ENCODE data around the gene TMCO1. TPM values are rescaled to one million over a fixed set of nuclear protein-coding genes. Genes with fewer than 3 reads are reported as not detected.
"Not testable (repeated sequence)": the region's sequence is repeated elsewhere in the genome, so short reads cannot be mapped to it uniquely, and the experiment has no call there.

TMCO1 gene
- total RNA-seq, 1 donor from 2014 or later = 74.9 TPM

DNA sequence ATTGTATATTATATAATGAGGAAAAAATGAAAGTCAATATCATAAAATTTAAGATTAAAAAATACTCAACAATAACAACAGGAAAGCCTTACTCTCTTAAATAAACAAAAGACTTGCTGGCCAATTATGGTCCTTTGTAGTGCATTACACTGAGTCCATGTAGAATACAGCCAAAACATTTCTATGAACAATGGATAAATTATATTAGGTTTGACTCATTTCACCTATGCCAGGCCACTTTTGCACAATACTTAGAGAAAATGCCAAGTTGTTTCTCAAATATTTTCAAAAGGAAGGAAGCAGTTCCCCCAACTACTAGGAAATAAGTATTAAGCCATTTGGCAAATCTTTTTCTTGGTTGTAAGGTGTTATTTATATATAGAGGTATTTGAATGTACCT is 38.9 kb upstream of the TMCO1 start:
- no peak for DNase-seq
- Mint-ChIP-seq H3K36me3 (ENCODE audit: unreplicated experiment) (no peaks in the 10 kb centered on the region), H3K27me3 (ENCODE audit: unreplicated experiment) (no peaks in the 10 kb centered on the region), H3K4me1 (ENCODE audit: low read depth, unreplicated experiment) (no peaks in the 10 kb centered on the region), H3K9me3 (ENCODE audit: unreplicated experiment) (no peaks in the 10 kb centered on the region), H3K27ac (ENCODE audit: unreplicated experiment) (no peak overlapping the region), H3K4me3 (ENCODE audit: unreplicated experiment) (no peak overlapping the region)
- TF ChIP-seq, protein P1, sequence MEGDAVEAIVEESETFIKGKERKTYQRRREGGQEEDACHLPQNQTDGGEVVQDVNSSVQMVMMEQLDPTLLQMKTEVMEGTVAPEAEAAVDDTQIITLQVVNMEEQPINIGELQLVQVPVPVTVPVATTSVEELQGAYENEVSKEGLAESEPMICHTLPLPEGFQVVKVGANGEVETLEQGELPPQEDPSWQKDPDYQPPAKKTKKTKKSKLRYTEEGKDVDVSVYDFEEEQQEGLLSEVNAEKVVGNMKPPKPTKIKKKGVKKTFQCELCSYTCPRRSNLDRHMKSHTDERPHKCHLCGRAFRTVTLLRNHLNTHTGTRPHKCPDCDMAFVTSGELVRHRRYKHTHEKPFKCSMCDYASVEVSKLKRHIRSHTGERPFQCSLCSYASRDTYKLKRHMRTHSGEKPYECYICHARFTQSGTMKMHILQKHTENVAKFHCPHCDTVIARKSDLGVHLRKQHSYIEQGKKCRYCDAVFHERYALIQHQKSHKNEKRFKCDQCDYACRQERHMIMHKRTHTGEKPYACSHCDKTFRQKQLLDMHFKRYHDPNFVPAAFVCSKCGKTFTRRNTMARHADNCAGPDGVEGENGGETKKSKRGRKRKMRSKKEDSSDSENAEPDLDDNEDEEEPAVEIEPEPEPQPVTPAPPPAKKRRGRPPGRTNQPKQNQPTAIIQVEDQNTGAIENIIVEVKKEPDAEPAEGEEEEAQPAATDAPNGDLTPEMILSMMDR (IDR thresholded peaks at IDR 0.05; ENCODE audit: partially characterized antibody, unreplicated experiment) = no peak

DNA sequence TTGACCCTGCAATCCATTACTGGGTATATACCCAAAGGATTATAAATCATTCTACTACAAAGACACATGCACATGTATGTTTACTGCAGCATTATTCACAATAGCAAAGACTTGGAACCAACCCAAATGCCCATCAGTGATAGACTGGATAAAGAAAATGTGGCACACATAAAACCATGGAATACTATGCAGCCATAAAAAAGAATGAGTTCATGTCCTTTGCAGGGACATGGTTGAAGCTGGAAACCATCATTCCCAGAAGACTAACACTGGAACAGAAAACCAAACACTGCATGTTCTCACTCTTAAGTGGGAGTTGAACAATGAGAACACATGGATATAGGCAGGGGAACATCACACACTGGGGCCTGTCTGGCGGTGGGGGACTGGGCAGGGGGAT is 35.8 kb upstream of the TMCO1 start:
- DNase-seq; H3K27ac Mint-ChIP-seq (ENCODE audit: unreplicated experiment); H3K4me3 Mint-ChIP-seq (ENCODE audit: unreplicated experiment); H3K36me3 Mint-ChIP-seq (ENCODE audit: unreplicated experiment); H3K27me3 Mint-ChIP-seq (ENCODE audit: unreplicated experiment); H3K9me3 Mint-ChIP-seq (ENCODE audit: unreplicated experiment); H3K4me1 Mint-ChIP-seq (ENCODE audit: low read depth, unreplicated experiment): not testable (repeated sequence)

DNA sequence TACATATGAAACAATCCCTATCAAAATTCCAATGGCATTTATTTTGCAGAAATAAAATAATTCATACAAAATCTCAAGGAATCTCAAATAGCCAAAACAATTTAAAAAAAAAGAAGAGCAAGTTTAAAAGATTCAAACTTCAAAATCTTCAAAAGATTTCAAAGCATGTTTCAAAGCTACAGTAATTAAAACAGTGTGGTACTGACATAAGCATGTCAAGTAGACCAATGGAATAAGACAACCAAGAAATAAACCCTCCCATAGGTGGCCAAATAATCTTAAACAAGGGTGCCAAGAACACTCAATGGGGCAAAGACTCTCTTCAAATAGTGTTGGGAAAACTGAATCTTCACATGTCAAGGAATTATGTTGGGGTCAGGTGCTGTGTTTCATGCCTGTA is 30.7 kb upstream of the TMCO1 start:
- peaks cover 2% of the 10 kb centered on the region for H3K9me3 Mint-ChIP-seq (ENCODE audit: unreplicated experiment)
- H3K4me3 Mint-ChIP-seq (ENCODE audit: unreplicated experiment) = no peak overlapping the region
- no peaks in the 10 kb centered on the region for H3K4me1 Mint-ChIP-seq (ENCODE audit: low read depth, unreplicated experiment)
- no peak overlapping the region for H3K27ac Mint-ChIP-seq (ENCODE audit: unreplicated experiment)
- TF ChIP-seq, protein P1 (IDR thresholded peaks at IDR 0.05; ENCODE audit: partially characterized antibody, unreplicated experiment) = no peak
- peaks cover 8% of the 10 kb centered on the region for H3K36me3 Mint-ChIP-seq (ENCODE audit: unreplicated experiment)
- no peak for DNase-seq
- no peaks in the 10 kb centered on the region for H3K27me3 Mint-ChIP-seq (ENCODE audit: unreplicated experiment)

DNA sequence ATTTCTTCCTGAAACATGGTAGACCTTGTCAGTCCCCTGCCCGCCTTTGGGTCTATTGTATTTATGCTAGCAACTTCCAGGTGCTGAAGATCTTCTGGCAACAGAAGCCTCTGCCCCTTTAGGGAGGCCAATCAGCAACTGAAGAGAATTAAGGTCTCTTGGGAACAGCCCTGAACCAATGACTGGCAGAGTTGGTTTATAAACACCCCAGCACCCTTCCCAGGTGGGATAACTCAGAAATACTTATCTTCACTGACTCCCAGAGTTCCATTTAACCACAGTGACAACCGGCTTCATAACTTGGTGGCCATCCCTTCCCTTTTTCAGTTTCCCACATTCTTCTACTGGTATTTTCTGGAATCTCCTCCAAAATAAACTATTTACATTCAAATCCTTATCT is 27.2 kb upstream of the TMCO1 start:
- H3K36me3 Mint-ChIP-seq (ENCODE audit: unreplicated experiment) = peaks cover 8% of the 10 kb centered on the region
- no peaks in the 10 kb centered on the region for H3K4me1 Mint-ChIP-seq (ENCODE audit: low read depth, unreplicated experiment)
- H3K4me3 Mint-ChIP-seq (ENCODE audit: unreplicated experiment) = no peak overlapping the region
- H3K27ac Mint-ChIP-seq (ENCODE audit: unreplicated experiment) = no peak overlapping the region
- DNase-seq = no peak
- H3K27me3 Mint-ChIP-seq (ENCODE audit: unreplicated experiment) = no peaks in the 10 kb centered on the region
- TF ChIP-seq, protein P1 (IDR thresholded peaks at IDR 0.05; ENCODE audit: partially characterized antibody, unreplicated experiment) = no peak
- peaks cover 2% of the 10 kb centered on the region for H3K9me3 Mint-ChIP-seq (ENCODE audit: unreplicated experiment)

DNA sequence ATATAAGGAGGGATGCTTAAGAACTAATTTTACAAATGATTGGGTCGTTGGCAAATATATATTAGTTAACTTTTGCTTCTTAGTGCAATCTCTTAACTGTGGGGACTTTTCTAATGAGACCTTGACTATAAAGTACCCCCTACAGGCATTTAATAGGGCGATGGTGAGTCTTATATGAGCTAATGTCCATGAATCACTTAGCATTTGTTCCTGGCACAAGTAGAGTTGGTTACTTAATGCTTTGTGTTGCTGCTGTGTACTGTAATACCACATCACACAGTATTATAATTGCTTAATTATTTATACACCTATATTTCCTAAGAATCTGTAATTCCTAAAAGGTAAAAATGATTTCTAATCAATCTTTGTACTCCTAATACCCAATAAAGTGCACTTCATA is 25.3 kb upstream of the TMCO1 start:
- Mint-ChIP-seq H3K36me3 (ENCODE audit: unreplicated experiment) (no peaks in the 10 kb centered on the region), H3K9me3 (ENCODE audit: unreplicated experiment) (no peaks in the 10 kb centered on the region), H3K4me3 (ENCODE audit: unreplicated experiment) (no peak overlapping the region), H3K4me1 (ENCODE audit: low read depth, unreplicated experiment) (no peaks in the 10 kb centered on the region), H3K27ac (ENCODE audit: unreplicated experiment) (no peak overlapping the region), H3K27me3 (ENCODE audit: unreplicated experiment) (no peaks in the 10 kb centered on the region)
- no peak for DNase-seq
- TF ChIP-seq, protein P1 (IDR thresholded peaks at IDR 0.05; ENCODE audit: partially characterized antibody, unreplicated experiment) = no peak

DNA sequence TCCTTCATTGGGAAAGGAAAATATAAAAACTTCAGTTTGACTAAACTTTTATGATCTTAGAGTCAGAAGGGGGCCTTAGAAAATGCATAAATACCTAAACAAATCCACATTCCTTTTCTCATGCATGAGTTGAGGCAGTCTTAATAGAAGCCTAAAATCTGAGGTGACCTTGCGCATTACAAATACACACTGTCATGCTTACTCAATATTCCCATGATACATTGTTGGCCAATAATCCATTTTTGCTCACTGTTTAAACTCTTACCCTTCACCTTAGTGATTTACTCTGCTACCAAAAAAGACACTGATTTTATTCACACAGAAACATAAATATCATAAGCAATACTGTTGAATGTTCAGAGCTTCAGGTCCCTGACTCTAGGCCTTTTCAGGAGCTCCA is 19.1 kb upstream of the TMCO1 start:
- TF ChIP-seq, protein P1 (IDR thresholded peaks at IDR 0.05; ENCODE audit: partially characterized antibody, unreplicated experiment) = no peak
- Mint-ChIP-seq H3K27me3 (ENCODE audit: unreplicated experiment) (no peaks in the 10 kb centered on the region), H3K9me3 (ENCODE audit: unreplicated experiment) (no peaks in the 10 kb centered on the region), H3K4me1 (ENCODE audit: low read depth, unreplicated experiment) (no peaks in the 10 kb centered on the region), H3K4me3 (ENCODE audit: unreplicated experiment) (no peak overlapping the region), H3K36me3 (ENCODE audit: unreplicated experiment) (no peaks in the 10 kb centered on the region), H3K27ac (ENCODE audit: unreplicated experiment) (no peak overlapping the region)
- no peak for DNase-seq

DNA sequence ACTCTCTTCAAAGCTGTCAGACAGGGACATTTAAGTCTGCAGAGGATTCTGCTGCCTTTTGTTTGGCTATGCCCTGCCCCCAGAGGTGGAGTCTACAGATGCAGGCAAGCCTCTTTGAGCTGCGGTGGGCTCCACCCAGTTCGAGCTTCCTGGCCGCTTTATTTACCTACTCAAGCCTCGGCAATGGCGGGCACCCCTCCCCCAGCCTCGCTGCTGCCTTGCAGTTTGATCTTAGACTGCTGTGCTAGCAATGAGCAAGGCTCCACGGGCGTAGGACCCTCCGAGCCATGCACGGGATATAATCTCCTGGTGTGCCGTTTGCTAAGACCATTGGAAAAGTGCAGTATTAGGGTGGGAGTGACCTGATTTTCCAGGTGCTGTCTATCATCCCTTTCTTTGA is 14.9 kb upstream of the TMCO1 start:
- DNase-seq; H3K27ac Mint-ChIP-seq (ENCODE audit: unreplicated experiment); H3K27me3 Mint-ChIP-seq (ENCODE audit: unreplicated experiment); H3K36me3 Mint-ChIP-seq (ENCODE audit: unreplicated experiment); H3K4me1 Mint-ChIP-seq (ENCODE audit: low read depth, unreplicated experiment); H3K4me3 Mint-ChIP-seq (ENCODE audit: unreplicated experiment); H3K9me3 Mint-ChIP-seq (ENCODE audit: unreplicated experiment): not testable (repeated sequence)

DNA sequence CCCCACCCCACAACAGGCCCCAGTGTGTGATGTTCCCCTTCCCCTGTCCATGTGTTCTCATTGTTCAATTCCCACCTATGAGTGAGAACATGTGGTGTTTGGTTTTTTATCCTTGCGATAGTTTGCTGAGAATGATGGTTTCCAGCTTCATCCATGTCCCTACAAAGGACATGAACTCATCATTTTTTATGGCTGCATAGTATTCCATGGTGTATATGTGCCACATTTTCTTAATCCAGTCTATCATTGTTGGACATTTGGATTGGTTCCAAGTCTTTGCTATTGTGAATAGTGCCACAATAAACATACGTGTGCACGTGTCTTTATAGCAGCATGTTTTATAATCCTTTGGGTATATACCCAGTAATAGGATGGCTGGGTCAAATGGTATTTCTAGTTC is 9.5 kb upstream of the TMCO1 start:
- DNase-seq; H3K9me3 Mint-ChIP-seq (ENCODE audit: unreplicated experiment); H3K36me3 Mint-ChIP-seq (ENCODE audit: unreplicated experiment); H3K27ac Mint-ChIP-seq (ENCODE audit: unreplicated experiment); H3K4me3 Mint-ChIP-seq (ENCODE audit: unreplicated experiment); H3K4me1 Mint-ChIP-seq (ENCODE audit: low read depth, unreplicated experiment); H3K27me3 Mint-ChIP-seq (ENCODE audit: unreplicated experiment): not testable (repeated sequence)

Measured in glutamatergic neuron (in vitro differentiated cells).